ENCODE results near the gene ADCY1.
"Not testable (repeated sequence)": the region's sequence is repeated elsewhere in the genome, so short reads cannot be mapped to it uniquely, and the experiment has no call there.

Gene ADCY1

DNA sequence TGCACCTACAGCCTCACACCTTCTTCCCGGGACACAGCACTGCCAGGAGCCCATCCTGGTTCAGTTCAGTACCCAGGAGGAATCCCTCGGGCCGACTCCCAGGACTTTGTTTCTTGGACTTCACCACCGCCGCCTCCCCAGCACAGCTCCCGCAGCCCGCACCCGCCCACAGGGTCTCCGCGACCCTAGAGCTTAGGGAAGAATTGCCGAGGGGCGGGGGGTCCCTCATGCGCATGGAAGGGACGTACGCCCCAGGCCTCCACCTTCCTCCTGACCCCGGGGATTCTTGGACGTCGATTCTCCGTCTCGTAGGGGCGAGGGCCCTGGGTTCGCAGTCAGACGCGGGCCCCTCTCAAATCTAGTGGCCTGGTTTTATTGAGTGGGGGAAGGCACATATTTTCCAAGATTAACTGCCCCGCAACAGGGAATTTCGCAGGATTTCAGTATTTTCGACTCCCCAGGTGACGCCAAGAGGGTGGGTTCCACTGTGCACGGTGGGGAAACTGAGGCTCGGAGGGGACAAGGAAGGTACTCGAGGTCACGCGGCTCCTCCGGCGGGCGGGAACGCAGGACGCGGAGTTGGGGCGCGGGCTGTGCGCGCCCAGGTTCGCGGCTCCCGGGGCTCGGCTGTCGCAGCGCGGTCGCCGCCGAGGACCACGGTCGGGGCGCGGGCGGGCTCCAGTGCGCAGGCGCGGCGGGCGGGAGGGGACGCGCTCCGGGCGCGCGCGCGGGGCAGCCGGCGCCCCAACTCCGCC lies at the start of gene ADCY1:
Gene ADCY1 (plus strand): TSS at position 708 of the 755 bp plus-strand sequence. CDS start 176 bp downstream, outside the sequence.
- DNase-seq (ENCODE audit: low read depth, low spot score): no peak

- no peak for DNase-seq (ENCODE audit: low read depth, low spot score)
Observed at GRCh38 chr7:45524445-45524844, 49.7 kb upstream of the ADCY1 start.

DNA sequence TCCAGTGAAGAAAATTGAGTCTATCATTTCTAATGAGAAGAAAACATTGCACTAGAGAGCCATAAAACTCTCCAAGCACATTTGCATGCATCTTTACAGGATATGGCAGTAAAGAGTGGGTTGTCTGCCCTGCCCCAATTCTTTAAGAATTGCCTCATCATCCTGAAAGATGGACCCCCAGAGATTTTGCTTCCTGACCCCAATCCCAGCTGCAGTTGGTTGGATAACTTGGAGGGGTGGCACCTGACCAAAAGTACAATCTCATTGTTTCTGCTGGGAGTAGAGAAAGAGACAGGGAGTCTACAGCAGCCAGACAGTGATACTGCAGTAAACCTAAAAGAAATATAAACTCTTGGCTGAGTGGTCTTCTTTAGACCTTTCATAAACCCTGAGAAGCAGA lies 49.1 kb upstream of the ADCY1 start:
- no peak for DNase-seq (ENCODE audit: low read depth, low spot score)

DNA sequence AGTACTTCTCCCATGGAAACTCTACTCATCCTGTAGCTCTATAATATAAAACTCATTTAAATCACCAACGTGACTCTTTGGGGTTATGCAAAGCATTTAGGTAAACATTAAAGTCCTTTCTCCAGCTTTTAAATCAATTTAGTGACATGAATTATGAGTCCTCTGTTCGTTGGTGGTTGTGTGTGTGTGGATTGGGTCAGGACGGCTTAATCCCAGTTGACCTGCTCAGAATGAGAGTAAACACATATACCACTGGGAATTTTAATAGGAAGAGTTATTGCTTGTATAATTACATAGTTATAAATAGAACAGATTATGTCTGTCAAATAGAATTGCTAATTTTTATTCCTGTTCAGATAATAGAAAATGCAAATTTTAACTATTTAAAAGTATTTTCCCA lies 30.7 kb upstream of the ADCY1 start:
- no peak for DNase-seq (ENCODE audit: low read depth, low spot score)

DNA sequence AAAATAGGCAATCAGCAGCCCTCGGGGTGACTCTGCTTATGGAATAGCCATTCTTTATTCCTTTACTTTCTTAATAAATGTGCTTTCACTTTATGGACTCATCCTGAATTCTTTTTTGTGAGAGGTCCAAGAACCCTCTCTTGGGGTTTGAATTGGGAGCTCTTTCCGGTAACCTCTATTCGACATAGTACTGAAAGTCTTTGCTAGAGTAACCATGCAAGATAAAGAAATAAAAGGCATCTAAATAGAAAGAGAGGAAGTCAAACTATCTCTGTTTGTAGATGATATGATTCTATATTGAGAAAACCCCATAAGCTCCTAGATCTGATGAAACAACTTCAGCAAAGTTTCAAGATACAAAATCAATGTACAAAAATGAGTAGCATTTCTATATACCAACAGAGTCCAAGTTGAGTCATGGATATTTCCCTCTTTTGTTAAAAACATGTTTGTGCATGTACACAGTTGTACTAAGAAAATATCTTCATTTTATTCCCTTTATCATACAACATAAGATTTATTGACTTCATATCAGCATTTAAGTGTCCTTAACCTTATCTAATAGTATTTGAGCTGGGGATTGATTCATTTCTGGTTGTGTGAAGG lies 29.0 kb upstream of the ADCY1 start:
- DNase-seq (ENCODE audit: low read depth, low spot score): not testable (repeated sequence)

GRCh38 chr7:45548917-45549316 lies 25.3 kb upstream of the ADCY1 start:
- not testable (repeated sequence) for DNase-seq (ENCODE audit: low read depth, low spot score)

DNA sequence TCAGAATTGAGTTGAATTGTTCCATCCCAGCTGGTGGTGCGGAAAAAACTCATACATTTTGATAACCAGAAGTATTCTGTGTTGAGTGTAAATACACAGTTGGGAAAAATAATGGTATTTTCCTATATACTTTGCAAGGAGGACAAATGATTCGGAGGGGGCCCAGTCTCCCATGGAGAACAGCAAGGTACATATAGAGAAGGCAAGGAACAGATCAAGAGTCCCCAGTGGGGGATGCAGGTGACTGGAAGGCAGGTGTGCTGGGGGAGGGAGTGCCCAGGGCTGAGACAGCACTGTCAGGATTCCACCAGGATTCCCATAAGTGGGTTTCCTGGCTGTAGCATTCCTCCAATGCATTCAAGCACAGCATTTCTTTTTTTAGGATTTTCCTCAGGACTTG lies 10.8 kb upstream of the ADCY1 start:
- no peak for DNase-seq (ENCODE audit: low read depth, low spot score)

- no peak for DNase-seq (ENCODE audit: low read depth, low spot score)
Observed at GRCh38 chr7:45563941-45564461, 10.2 kb upstream of the ADCY1 start.

DNA sequence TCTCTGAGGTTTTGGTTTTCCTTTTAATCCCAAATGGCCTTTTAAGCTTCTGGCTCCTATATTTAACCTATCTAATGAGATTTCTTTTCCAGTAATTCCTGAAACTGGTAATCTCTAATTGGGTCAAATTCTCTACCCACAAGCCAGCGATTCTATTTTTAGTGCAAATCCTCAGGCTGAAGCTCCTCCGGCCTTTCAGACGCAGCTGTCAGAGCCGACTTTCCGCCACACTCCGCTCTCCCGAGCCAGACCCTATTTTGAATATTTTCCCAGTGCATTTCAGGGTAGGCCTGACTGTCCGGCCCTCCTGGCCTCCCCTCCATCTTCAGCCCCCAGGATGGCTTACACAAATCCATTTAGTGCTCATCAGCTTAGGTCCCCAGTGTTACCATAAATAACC lies 9.7 kb upstream of the ADCY1 start:
- DNase-seq (ENCODE audit: low read depth, low spot score): no peak

DNA sequence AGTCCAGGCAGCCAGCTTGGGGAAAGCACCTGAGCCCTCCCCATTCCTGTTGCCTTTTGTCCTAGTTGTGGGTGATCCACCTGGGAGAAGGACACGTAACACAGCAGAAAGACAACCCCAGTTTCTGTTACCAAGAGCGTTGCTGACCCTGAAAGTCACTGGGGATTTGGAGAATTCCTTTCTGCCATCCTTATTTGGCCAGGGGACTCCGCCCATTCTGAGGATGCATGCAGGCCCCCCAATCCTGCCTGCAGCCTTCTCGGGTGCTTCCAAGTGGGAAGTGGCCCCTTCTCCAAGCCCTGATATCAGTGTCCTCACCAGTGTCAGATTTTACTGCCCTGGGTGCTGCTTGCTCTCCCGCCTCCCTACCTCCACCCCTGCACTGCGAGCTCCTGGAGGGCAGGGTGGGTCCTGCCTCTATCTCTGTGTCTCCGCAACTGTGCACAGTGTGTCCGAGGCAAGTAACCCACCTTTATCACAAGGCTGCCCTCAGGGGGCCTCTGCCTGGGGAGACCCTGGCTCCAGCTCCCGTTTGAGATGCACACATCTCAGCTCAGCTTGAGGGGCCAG lies 9.2 kb upstream of the ADCY1 start:
- DNase-seq (ENCODE audit: low read depth, low spot score): no peak

DNA sequence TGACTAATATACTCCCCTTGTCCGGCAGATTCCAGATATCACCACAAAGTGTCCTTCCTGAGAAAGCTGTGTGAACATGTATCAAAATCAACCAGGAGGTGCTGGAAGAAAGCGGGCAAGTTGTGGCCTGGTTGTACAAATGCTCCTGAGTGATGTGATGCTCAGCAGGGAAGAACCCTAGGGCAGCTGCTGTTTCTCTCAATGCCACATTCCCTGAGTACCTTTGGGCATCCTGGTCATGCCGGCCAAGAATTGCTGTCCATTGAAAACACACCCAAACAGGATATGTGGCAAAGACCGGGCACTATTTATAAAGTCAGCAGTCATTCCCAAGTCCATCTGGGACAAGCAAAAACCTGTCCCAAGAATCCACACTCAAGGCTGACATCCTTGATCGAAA lies 7.8 kb upstream of the ADCY1 start:
- DNase-seq (ENCODE audit: low read depth, low spot score): no peak

- DNase-seq (ENCODE audit: low read depth, low spot score): no peak
Observed at GRCh38 chr7:45566961-45567360, 7.2 kb upstream of the ADCY1 start.

- DNase-seq (ENCODE audit: low read depth, low spot score): no peak
Observed at GRCh38 chr7:45567713-45568112, 6.5 kb upstream of the ADCY1 start.

DNA sequence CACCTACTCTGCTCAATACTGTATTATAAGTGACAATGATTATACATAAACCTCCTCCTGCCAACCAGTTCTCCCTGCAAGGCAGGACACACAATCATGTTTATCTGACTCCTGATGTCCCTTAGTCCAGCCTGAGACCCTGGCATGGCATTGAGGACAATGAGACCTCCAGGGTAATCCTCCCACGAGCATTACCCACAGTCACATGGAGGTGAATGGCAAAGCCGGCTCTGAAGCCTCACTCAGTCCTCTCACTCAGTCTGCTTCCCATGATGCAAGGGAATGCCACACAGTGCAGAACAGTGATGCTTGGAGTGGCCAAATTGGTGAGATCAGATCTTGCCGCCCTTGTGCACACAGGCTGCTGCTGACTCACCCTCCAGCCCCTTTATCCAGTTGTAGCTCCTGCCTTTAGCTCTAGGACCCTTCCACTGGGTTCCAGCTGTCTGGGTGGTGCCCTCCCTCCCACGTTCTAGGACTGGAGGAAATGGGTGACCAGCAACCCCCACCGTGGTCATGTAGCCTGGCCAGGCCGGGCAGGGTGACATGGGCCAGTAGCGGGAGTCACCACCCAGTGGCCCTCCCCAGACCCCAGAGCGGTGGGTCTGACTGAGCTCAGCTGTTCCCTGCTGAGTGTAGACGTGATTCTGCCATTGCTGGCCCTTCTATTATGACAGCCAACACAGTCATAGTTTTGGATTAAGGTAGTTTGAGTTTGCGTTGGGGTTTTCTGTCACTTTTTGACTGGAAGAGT lies 5.5 kb upstream of the ADCY1 start:
- no peak for DNase-seq (ENCODE audit: low read depth, low spot score)

GRCh38 chr7:45569290-45569685 lies 4.9 kb upstream of the ADCY1 start:
- DNase-seq (ENCODE audit: low read depth, low spot score): no peak

GRCh38 chr7:45570797-45571196 lies 3.4 kb upstream of the ADCY1 start:
- DNase-seq (ENCODE audit: low read depth, low spot score): no peak

- DNase-seq (ENCODE audit: low read depth, low spot score): no peak
Observed at GRCh38 chr7:45573204-45573603, 964 bp upstream of the ADCY1 start.

DNA sequence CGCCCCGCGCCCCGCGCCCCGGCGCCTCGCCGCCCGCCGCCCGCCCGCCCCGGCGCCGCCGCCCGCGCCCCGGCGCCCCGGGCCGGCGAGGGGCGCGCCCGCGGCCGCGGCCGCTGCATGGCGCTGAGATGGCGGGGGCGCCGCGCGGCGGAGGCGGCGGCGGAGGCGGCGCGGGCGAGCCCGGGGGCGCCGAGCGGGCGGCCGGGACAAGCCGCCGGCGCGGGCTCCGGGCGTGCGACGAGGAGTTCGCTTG lies 174 bp downstream of the ADCY1 start:
- DNase-seq (ENCODE audit: low read depth, low spot score): no peak

DNA sequence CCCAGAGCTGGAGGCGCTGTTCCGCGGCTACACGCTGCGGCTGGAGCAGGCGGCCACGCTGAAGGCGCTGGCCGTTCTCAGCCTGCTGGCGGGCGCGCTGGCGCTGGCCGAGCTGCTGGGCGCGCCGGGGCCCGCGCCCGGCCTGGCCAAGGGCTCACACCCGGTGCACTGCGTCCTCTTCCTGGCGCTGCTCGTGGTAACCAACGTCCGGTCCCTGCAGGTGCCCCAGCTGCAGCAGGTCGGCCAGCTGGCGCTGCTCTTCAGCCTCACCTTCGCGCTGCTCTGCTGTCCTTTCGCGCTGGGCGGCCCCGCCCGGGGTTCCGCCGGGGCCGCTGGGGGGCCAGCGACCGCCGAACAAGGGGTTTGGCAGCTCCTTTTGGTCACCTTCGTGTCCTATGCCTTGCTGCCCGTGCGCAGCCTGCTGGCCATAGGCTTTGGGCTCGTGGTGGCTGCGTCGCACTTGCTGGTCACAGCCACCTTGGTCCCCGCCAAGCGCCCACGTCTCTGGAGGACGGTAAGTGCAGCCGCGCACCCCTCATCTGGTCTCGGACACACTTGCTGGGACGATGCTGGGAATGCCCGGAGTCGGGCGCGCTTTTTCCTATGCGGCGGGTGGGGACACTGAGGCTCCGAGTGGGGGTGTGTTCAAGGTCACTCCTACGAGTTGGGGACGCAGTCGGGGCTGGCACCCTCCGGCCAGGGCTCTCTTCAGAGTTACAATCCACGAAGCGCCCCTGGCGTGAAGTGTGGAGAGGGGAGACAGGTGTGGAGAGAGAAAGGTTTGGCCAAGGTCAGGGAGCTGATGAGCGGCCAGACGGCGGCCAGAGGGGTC lies 717 bp downstream of the ADCY1 start:
- no peak for DNase-seq (ENCODE audit: low read depth, low spot score)

DNA sequence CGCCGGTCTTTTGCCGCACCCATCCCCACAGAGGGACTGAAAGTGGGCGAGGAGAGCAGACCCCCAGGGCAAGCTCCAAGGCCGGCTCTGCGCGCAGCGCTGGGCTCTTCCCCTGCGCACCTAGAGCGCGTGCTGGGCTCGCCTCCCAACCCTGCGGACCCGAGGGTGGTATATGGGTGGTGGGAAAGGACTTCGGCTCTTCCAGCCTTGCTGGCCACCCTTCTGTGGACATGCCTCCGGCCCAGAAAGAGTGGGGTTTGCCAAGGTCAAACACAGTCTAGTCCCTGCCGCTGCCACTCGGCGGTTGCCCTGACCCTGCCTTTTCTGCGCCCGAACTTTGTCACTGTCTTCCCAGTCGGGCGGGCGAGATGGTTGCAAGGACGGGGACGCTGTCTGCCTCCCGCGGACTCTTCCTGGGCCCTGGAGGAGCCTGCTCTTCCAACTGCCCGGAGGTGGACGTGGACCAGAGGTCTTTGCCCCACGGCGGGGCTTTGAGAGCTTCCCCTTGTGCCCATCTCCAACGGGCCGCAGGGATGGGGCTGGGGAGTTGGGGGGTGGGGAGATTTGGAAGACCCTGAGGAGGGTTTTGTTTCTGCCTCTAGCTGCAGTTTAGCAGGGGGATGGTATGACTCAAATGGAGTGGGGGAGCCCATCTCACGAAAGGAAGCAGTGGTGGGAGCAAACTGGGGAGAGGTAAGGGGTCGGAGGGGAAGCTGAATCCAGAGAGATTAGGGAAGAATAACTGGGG lies 1.5 kb downstream of the ADCY1 start:
- DNase-seq (ENCODE audit: low read depth, low spot score): no peak

Measured in activated naive CD8-positive, alpha-beta T cell treated with anti-CD3 and anti-CD28 coated beads, Interleukin-2, amount 50 U/mL, for 16 hours (primary cell).